ENCODE results near the gene FAM3B.
"Not testable (repeated sequence)": the region's sequence is repeated elsewhere in the genome, so short reads cannot be mapped to it uniquely, and the experiment has no call there.

The FAM3B gene

DNA sequence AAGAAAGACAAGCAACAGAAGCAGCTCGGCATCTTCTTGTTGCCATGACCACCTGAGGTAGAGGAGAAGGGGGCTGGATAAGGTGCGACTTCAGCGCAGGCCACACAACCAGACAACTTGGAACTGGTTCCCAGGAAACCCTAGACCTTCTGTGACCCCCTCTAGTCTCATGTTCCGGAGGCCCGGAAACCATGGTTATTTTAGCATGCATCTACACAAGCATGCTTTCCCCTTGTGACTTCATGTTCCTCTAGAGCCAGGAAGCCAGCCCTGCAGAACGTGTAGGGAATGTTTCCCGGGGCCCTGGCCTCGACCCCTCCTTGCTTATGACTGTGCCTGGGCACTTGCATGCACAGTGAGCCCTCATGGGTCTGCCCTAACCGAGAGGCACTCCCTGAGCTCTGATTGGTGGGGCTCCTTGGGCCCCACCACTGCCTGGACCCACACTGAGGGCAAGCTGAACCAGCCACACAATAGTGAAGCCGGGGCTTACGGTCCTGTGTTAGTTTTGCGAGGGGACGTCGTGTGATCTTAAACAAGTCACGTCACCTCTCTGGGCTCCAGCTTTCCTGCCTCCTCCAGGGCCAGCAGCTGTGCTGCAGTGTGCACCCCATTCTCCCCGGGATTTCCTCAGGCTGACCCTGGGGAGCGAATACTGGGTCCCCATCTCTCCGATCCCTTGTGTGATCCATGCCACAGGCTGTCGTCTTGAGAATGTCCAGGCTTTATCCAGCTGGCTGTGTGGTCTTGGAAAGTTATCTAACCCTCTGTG lies 33.2 kb downstream of the FAM3B start:
- DNase-seq (ENCODE audit: low read depth) = no peak

DNA sequence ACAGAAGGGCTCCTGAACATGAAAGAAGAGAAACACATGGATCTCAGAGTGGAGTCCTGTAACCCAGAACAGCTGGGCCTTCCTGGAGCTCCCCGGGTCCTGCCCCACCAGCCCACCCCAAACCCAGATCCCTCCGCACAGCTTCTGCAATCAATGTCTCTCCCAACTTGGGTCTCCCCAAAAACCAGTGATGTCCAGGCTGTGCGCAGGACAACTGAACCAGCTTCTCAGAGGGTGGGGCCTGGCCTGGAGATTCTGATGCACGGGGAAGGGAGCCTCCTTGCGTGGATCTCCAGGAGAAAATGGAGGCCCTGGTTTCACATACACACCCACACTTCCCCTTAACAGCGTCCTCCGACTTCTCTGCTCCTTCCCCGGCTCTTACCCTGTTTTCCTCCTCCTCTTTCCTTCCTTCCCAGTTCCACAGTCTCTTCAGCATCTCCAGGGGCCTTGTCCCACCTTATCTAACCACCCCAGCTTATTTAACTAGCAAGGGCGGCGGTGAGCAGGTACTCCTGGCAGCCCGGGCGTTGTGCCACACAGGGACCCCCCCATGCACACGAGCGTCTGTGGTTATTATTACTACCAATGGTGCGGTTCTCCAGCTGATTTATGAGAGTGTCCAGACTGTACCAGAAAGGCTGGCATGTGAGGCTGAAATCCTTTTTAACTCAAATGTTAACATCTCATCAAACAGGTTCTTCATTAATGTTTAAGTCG lies 34.0 kb downstream of the FAM3B start:
- DNase-seq (ENCODE audit: low read depth) = no peak

DNA sequence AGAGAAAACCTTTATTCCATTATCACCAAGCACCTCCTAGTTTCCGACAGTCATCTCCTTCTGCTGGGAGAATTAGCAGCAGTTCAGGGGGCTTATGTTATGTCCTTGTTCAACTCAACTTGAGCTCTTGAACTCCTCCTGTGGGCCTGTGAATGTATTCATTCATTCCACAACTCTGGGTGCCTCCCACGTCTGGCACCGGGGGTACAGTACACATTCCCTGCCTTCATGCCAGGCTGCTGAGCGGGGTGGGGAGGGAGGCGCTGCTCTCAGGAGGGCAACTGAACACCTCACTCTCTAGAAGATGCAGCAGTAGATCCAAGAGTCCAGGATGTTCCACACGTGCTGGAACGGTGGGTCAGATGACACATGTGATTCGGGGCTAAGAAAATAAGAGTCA lies 40.9 kb downstream of the FAM3B start:
- DNase-seq (ENCODE audit: low read depth) = no peak

GRCh38 chr21:41358193-41359166 lies 41.9 kb downstream of the FAM3B start:
- DNase-seq (ENCODE audit: low read depth) = no peak

DNA sequence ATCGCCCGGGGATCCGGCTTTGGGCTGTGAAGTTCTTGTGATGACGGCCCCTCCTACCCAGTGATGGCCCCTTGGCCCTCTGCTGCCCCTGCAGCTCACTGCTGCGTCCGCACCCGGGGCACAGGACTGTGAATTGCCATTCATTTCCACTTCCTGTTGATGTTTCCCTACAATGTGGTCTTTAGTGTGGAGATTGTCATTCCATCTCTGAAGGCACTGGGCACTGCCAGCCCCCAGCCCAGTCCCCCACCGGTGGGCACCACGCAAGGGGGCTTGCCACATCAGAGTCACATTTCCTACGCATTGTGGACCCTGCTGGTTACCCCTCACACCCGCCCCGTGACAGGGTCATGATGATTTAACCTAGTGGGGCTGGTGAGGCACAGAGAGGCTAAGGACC lies 42.7 kb downstream of the FAM3B start:
- no peak for DNase-seq (ENCODE audit: low read depth)

DNA sequence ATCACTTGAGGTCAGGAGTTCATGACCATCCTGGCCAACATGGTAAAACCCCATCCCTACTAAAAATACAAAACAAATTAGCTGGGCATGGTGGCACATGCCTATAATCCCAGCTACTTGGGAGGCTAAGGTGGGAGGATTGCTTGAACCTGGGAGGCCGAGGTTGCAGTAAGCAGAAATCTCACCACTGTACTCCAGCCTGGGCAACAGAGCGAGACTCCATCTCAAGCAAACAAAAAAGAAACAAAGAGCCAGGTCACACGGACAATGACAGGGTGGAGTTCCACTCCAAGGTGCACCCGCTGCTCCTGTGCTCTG lies 43.1 kb downstream of the FAM3B start:
- DNase-seq (ENCODE audit: low read depth) = not testable (repeated sequence)

DNA sequence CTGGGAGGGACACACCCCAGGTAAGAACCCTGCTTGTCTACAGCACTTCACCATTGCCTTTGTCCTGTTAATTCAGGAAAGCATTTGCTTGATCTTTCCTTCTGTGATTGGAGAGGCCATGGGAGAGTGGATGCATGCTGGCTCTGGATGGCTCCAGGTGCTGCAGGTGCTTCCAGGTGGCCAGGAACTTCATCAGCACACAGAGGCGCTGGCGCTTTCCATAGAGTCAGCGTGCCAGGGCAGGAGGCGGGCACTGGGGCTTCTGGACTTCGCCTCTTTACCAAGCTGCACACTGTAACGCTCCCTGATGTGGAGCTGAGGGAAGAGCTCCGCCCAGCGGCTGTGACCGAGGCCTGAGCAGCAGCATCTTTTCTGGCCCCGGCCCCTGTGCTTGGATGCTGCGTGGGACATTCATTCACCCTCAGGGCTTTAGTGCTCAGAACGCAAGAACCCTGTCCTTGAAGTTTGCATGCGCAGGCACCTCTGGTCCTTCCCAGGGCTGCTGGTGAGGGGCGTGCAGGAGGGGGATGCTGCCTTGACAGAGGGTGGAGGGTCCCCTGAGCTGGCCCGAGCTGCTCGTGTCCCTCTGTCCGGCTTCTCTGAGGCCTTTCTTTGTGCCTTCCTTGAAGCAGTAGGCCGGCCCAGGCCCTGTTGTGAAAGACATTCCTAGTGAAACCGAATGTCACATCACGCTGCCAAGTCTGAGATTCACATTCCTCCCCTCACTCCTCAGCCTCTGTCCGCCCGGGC lies 43.6 kb downstream of the FAM3B start:
- DNase-seq (ENCODE audit: low read depth) = no peak

- no peak for DNase-seq (ENCODE audit: low read depth)
Measured at GRCh38 chr21:41361053-41361785, 44.6 kb downstream of the FAM3B start.

- peak; percentile 80 for DNase-seq (ENCODE audit: low read depth)
Measured at GRCh38 chr21:41361786-41362604, 45.4 kb downstream of the FAM3B start, which contains the start of gene MX2. Gene MX2, plus strand, starts transcription at chr21:41362027. Its CDS starts 14,880 bp downstream, at chr21:41376907.

DNA sequence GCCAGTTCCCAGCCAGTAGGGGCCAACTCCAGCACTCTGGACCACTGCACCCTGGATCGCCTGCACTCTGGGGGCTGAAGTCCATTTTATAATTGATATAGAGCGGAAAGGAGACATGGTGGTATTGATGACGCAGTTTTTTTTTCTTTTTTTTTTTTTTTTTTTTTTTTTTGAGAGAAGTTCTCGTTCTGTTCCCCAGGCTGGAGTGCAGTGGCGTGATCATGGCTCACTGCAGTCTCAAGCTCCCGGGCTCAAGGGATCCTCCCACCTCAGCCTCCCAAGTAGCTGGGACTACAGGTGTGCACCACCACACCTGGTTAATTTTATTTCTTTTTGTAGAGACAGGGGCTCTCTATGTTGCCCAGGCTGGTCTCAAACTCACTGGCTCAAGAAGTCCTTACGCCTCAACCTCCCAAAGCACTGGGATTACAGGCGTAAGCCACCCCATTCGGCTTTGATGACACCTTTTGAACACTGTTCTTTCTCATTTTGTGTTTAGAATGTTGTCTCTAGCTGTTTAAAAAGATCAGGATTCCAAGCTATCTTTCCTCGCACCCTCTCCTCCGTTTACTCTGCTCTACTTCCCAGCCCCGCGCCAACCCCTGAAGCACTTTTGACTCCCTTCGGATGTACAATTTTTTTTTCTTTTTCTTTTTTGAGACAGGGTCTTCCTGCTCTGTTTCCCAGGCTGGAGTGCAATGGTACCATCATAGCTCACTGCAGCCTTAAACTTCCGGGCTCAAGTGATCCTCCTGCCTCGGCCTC lies 46.2 kb downstream of the FAM3B start:
- no peak for DNase-seq (ENCODE audit: low read depth)

GRCh38 chr21:41363370-41364270 lies 47.0 kb downstream of the FAM3B start:
- DNase-seq (ENCODE audit: low read depth) = no peak

DNA sequence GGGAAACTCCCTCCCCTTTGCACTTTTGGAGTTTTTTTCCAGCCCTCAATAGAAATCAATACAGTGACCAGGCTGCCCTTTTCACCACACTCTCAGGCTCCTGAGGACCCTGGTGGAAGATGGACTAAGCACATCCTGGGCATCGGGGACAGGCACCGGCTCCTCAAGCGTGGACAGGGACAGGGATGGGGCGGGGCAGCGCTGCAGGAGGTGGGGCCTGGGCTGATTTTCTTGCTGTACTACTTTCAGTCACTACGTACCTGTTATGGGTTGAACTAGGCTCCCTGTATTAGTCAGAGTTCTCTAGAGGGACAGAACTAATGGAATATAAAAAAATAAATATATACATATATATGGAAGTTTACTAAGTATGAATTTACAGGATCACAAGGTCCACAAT lies 47.7 kb downstream of the FAM3B start:
- DNase-seq (ENCODE audit: low read depth) = no peak

GRCh38 chr21:41365377-41366107 lies 48.9 kb downstream of the FAM3B start:
- no peak for DNase-seq (ENCODE audit: low read depth)

GRCh38 chr21:41366522-41367151 lies 50.0 kb downstream of the FAM3B start:
- peak; percentile 82 for DNase-seq (ENCODE audit: low read depth)

- DNase-seq (ENCODE audit: low read depth) = no peak
Measured at GRCh38 chr21:41367301-41367944, 50.8 kb downstream of the FAM3B start.

- no peak for DNase-seq (ENCODE audit: low read depth)
Measured at GRCh38 chr21:41367945-41368734, 51.5 kb downstream of the FAM3B start.
